Brain microvascular endothelial cell (primary cell): ENCODE results near the gene KRTAP5-6.

Experiments
- DNase-seq: peaks from one replicate; pipeline ENCODE4 v3.0.0-alpha.2; 2020
- H3K27ac ChIP-seq: fragments of 250-450 bp; sonication (Bioruptor Pico); 2 replicates; pipeline ENCODE4 v1.5.1; 2020; ENCODE audit warnings: mild to moderate bottlenecking, moderate library complexity
- H3K27me3 ChIP-seq: fragments of 250-450 bp; sonication (Bioruptor Pico); replicated peaks from 2 replicates; pipeline ENCODE4 v1.5.1; 2020; ENCODE audit warnings: mild to moderate bottlenecking
- H3K36me3 ChIP-seq: fragments of 250-450 bp; sonication (Bioruptor Pico); replicated peaks from 2 replicates; pipeline ENCODE4 v1.5.1; 2020; ENCODE audit warnings: mild to moderate bottlenecking
- H3K4me3 ChIP-seq: 2 replicates; pipeline ENCODE4 v1.5.1; 2011; ENCODE audit warnings: low read depth, mild to moderate bottlenecking, control low read depth, low read length, moderate library complexity
- in situ Hi-C: cut with HindIII; loops from 2 replicates; pipeline ENCODE4 v1.10.0; 2017; ENCODE audit warnings: low sequenced_read_pairs, low pct_ligation_motif_present
- TF ChIP-seq, protein P1 (sequence below): IDR thresholded peaks from 2 replicates; pipeline ENCODE4 v1.5.1; 2011; ENCODE audit warnings: low read depth, mild to moderate bottlenecking, moderate library complexity, low read length, control low read depth, inconsistent platforms; ENCODE audit errors: missing control alignments

Gene KRTAP5-6

DNA sequence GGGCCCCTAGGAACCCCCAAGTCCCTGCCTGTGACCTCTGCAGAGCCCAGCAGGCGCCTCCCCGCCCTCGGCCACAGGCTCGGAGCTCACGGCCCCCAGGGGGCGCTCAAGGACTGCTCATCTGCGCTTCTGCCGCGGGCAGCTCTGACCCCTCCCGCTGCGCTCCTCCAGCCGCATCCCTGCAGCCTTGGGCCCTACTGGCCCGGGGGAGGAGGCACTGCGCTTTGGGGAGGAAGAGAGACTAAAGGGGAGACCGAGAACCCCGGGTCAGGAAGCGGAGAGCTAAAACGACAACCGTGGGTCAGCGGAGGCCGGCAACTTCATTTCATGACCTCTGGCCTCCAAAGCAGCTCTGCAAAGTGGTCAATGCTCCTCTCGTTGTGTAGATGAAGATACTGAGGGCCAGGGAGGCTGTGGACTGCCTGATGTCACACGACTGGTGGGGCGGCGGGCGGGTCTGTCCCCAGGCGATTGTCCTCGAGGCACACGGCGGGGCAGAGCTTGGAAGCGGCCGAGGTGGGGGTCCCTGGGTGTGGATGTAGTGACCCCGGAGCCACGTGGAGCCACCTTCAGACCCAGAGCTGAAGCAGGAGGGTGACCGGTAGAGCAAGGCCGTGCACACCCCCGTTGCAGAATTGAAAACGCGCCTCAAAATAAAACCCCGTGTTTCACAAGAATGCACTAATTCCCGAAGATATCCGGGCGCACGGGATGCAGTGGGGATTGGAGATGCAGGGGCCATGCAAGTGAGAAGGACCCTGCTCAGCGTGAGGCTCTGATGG is 2.7 kb upstream of the KRTAP5-6 start:
- in situ Hi-C loops = no loop called here
- peak; percentile 48 for DNase-seq
- H3K27ac ChIP-seq = no peak overlapping the region
- peak overlapping the region; percentile 37 for H3K4me3 ChIP-seq
- no peaks in the 10 kb centered on the region for H3K27me3 ChIP-seq
- H3K36me3 ChIP-seq = no peaks in the 10 kb centered on the region
- TF ChIP-seq, protein P1, sequence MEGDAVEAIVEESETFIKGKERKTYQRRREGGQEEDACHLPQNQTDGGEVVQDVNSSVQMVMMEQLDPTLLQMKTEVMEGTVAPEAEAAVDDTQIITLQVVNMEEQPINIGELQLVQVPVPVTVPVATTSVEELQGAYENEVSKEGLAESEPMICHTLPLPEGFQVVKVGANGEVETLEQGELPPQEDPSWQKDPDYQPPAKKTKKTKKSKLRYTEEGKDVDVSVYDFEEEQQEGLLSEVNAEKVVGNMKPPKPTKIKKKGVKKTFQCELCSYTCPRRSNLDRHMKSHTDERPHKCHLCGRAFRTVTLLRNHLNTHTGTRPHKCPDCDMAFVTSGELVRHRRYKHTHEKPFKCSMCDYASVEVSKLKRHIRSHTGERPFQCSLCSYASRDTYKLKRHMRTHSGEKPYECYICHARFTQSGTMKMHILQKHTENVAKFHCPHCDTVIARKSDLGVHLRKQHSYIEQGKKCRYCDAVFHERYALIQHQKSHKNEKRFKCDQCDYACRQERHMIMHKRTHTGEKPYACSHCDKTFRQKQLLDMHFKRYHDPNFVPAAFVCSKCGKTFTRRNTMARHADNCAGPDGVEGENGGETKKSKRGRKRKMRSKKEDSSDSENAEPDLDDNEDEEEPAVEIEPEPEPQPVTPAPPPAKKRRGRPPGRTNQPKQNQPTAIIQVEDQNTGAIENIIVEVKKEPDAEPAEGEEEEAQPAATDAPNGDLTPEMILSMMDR = peak; percentile 88

DNA sequence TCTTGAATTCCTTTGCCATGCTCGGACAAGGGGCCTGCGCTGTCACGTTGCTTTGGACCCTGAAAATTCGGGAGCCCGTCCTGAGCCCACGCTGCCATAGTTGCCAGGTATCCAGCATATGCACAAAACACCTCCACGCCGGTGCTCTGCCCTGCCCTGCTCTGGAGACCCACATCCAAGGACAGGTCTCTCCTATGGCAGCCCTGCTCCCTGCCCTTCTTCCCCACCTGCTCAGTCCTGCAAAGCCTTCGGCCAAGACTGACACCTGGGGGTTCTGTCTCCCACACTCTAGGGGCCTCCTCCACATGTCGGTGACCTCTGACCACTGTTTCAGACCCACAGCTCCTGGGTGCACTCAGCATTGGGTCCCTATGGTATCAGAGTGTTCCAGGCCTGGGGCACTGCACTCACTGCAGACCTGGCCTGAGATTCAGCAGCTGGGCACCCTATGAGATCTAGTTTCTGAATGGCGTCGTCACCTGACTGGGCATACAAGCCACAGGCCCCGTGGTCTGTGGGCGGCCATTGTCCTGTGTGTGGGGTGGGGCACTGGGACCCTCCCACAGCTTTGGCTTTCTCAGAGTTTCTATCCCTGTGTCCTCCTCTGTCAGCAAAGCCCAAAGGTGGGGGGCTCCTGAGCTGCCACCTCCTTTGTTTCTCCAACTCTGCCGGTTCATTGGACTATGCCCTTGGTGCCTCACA is 2.0 kb upstream of the KRTAP5-6 start:
- no peak overlapping the region for H3K27ac ChIP-seq
- DNase-seq = no peak
- in situ Hi-C loops = no loop called here
- H3K36me3 ChIP-seq = no peaks in the 10 kb centered on the region
- TF ChIP-seq, protein P1 = no peak
- H3K27me3 ChIP-seq = no peaks in the 10 kb centered on the region
- no peak overlapping the region for H3K4me3 ChIP-seq

DNA sequence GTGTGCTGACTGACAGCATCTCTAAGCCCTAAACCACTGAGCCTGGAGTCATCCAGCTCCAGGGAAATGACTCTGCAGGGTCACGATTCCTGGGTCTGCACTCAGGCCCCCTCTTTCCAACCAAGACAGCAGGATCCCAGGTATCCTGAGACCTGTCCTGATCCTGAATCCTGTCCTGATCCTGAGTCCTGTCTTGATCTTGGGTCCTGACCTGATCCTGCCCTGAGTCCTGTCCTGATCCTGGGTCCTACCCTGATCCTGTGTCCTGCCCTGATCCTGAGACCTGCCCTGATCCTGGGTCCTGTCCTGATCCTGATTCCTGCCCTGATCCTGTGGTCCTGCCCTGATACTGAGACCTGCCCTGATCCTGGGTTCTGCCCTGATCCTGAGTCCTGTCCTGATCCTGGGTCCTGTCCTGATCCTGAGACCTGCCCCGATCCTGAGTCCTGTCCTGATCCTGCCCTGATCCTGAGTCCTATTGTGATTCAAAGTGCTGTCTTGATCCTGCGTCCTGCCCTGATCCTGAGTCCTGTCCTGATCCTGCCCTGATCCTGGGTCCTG is 1.4 kb upstream of the KRTAP5-6 start:
- Histone ChIP-seq H3K27me3 (no peaks in the 10 kb centered on the region), H3K4me3 (no peak overlapping the region), H3K36me3 (no peaks in the 10 kb centered on the region), H3K27ac (no peak overlapping the region)
- no peak for DNase-seq
- TF ChIP-seq, protein P1 = no peak
- in situ Hi-C loops = no loop called here

DNA sequence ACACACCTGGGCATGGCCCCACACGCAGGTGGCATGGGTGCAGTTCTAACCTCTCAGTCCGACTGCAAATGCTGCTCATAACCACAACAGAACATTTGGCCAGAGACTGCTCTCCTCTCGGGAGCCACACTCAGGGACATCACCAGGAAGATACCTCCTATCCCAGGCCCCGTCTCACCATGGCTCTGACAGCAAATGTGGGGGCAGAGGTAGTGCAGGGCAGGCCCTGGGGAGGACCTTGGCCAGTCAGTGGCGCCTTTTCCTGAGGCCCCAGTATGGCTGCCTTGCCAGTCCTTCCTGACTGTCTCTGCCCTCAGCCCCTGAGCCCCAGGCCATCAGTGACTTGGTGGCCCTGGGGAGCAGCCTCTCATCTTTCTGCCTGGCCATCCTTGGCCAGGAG is 2.8 kb downstream of the KRTAP5-6 start:
- Histone ChIP-seq H3K36me3 (no peaks in the 10 kb centered on the region), H3K27ac (no peak overlapping the region), H3K27me3 (no peaks in the 10 kb centered on the region), H3K4me3 (no peak overlapping the region)
- no peak for DNase-seq
- TF ChIP-seq, protein P1 = no peak
- in situ Hi-C loops = no loop called here

DNA sequence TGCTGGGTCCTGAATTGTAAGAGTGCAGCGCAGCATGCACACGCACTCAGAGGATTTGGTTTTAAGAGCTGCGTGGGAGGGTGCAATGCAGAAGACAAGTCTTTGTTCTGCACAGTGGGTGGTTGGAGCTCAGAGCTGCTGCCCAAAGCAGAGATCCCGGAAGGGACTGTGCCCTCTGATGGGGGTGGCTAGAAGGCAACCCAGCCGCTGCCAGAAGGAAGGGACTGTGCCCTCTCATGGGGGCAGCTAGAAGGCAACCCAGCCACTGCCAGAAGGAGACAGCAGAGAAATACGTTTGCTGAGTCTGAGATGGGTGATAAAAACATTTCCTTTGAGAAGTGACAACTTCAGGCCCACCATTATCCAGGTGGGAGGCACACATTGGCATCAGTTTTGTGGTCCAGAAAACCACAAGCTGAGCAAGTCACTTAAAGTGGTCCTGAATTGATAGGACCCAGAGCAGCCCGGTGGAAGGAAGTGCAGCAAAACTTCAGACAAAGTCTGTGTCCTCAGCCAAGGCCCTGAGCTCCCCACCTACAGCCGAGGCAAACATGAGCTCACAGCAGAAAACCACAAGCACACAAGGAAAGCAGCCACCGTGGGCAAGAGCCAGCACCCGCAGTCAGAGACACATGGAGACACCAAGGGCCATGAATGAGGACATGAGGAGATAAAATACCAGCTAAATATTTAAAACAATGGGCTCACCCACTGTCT is 4.3 kb downstream of the KRTAP5-6 start:
- TF ChIP-seq, protein P1 = no peak
- Histone ChIP-seq H3K27me3 (no peaks in the 10 kb centered on the region), H3K27ac (no peak overlapping the region), H3K4me3 (no peak overlapping the region), H3K36me3 (no peaks in the 10 kb centered on the region)
- in situ Hi-C loops = no loop called here
- no peak for DNase-seq
